SU-DHL-6 (cell line): ENCODE results near the gene PLCH1.

Experiments
- EZH2phosphoT487 ChIP-seq: fragments of 200-600 bp; sonication (generic), shearing (Covaris generic); conservative IDR thresholded peaks from 2 replicates; pipeline ENCODE4 v1.6.1; 2018; ENCODE audit warnings: mild to moderate bottlenecking, antibody characterized with exemption, low read length, moderate library complexity, mixed read lengths
- TF ChIP-seq, protein P1 (sequence below): fragments of 200-600 bp; sonication (generic); IDR thresholded peaks from one replicate; pipeline ENCODE4 v1.5.1; 2017; ENCODE audit warnings: antibody characterized with exemption, mild to moderate bottlenecking, low read length, moderate library complexity; ENCODE audit not compliant: insufficient read depth, poor library complexity, severe bottlenecking

- TF ChIP-seq, protein P1, sequence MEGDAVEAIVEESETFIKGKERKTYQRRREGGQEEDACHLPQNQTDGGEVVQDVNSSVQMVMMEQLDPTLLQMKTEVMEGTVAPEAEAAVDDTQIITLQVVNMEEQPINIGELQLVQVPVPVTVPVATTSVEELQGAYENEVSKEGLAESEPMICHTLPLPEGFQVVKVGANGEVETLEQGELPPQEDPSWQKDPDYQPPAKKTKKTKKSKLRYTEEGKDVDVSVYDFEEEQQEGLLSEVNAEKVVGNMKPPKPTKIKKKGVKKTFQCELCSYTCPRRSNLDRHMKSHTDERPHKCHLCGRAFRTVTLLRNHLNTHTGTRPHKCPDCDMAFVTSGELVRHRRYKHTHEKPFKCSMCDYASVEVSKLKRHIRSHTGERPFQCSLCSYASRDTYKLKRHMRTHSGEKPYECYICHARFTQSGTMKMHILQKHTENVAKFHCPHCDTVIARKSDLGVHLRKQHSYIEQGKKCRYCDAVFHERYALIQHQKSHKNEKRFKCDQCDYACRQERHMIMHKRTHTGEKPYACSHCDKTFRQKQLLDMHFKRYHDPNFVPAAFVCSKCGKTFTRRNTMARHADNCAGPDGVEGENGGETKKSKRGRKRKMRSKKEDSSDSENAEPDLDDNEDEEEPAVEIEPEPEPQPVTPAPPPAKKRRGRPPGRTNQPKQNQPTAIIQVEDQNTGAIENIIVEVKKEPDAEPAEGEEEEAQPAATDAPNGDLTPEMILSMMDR, result no peak
- TF ChIP-seq EZH2phosphoT487, result no peak
These were observed 27.9 kb upstream of the PLCH1 start for GRCh38 chr3:155772801-155773200.
